IPS-18a (cell line): Measurements from ENCODE around the gene CSNK1D.

ENCODE experiments used
- H3K27ac ChIP-seq: one replicate; pipeline ENCODE4 v1.5.1; 2013; ENCODE audit warnings: low read length
- H3K27me3 ChIP-seq: one replicate; pipeline ENCODE4 v1.6.1; 2013; ENCODE audit warnings: mild to moderate bottlenecking, low read length; ENCODE audit not compliant: control insufficient read depth, insufficient read depth
- H3K36me3 ChIP-seq: one replicate; pipeline ENCODE4 v1.6.1; 2013; ENCODE audit warnings: low read depth, low read length; ENCODE audit not compliant: control insufficient read depth
- H3K4me1 ChIP-seq: one replicate; pipeline ENCODE4 v1.6.1; 2013; ENCODE audit warnings: low read depth, low read length; ENCODE audit not compliant: control insufficient read depth
- H3K4me3 ChIP-seq: one replicate; pipeline ENCODE4 v1.5.1; 2013; ENCODE audit warnings: low read length
- H3K9ac ChIP-seq: one replicate; pipeline ENCODE4 v1.6.1; 2013; ENCODE audit warnings: mild to moderate bottlenecking, low read length, moderate library complexity
- H3K9me3 ChIP-seq: one replicate; pipeline ENCODE4 v1.6.1; 2013; ENCODE audit warnings: low read depth, low read length; ENCODE audit not compliant: control insufficient read depth

The CSNK1D gene

DNA sequence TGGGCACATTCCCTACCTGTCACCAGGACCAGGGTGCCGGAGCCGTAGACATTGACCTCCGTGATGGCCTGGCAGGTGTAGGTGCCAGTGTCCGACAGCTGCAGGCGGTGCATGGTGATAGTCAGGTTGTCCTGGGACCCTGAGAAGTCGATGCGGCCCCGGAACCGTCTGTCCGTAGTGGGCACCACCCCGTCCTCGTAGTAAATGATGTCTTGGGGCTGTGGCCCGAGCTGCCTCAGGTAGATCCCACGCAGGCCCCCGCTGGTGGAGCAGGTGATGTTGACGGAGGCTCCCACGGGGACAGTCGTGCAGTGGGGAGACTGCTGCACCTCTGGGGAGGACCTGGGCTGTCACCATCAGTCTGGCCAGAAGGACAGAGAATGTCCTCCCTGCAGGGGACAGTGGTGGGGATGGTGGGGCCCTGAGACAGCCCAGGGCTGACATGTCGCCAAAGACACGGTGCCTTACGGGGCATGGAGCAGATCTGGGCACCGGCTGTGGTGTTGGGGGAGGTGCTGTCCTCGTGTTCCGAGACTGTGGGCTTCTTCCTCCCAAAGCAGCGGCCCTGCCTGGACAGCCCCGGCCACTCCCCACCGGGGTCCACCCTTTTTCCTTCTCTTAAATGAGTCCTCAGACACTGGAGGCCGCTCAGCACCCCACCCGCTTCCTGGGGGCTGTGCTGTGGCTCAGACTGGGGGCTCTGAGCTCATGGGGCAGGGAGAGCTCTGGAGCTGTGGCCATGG, 43.3 kb upstream of the CSNK1D start:
- H3K36me3 ChIP-seq = no peaks in the 10 kb centered on the region
- no peak overlapping the region for H3K9ac ChIP-seq
- no peaks in the 10 kb centered on the region for H3K4me1 ChIP-seq
- H3K9me3 ChIP-seq = no peaks in the 10 kb centered on the region
- no peak overlapping the region for H3K27ac ChIP-seq
- H3K27me3 ChIP-seq = no peaks in the 10 kb centered on the region
- no peak overlapping the region for H3K4me3 ChIP-seq

DNA sequence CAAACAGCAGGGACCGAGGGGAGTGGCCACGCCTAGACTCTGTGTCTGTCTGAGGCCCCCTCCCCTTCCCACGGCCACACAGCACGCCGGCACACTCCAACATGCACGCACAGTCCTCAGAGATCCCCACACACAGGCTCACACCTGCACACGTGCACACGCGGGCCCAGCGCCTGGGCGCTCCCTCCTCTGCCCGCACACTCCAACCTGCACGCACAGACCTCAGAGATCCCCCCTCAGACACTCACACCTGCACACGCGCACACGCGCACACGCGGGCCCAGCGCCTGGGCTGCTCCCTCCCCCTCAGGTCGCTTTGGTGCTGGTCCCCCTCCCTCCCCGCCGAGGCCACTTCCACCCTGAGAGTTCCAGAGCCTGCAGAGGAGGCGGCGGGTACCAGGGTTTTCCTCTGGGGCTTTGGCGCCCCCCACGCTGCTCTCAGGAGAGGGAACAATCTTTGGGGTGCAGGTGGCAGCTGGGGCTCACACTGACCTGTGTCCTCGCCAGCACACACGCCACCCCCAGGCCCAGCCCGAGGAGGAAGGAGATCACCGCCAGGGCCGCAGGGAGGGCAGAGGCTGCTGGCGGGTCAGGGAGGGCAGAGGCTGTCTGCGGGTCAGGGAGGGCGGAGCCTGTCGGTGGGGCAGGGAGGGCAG, 42.3 kb upstream of the CSNK1D start:
- no peaks in the 10 kb centered on the region for H3K9me3 ChIP-seq
- no peaks in the 10 kb centered on the region for H3K4me1 ChIP-seq
- H3K36me3 ChIP-seq = no peaks in the 10 kb centered on the region
- H3K27me3 ChIP-seq = no peaks in the 10 kb centered on the region
- peak overlapping the region; percentile 11 for H3K4me3 ChIP-seq
- H3K9ac ChIP-seq = no peak overlapping the region
- no peak overlapping the region for H3K27ac ChIP-seq

DNA sequence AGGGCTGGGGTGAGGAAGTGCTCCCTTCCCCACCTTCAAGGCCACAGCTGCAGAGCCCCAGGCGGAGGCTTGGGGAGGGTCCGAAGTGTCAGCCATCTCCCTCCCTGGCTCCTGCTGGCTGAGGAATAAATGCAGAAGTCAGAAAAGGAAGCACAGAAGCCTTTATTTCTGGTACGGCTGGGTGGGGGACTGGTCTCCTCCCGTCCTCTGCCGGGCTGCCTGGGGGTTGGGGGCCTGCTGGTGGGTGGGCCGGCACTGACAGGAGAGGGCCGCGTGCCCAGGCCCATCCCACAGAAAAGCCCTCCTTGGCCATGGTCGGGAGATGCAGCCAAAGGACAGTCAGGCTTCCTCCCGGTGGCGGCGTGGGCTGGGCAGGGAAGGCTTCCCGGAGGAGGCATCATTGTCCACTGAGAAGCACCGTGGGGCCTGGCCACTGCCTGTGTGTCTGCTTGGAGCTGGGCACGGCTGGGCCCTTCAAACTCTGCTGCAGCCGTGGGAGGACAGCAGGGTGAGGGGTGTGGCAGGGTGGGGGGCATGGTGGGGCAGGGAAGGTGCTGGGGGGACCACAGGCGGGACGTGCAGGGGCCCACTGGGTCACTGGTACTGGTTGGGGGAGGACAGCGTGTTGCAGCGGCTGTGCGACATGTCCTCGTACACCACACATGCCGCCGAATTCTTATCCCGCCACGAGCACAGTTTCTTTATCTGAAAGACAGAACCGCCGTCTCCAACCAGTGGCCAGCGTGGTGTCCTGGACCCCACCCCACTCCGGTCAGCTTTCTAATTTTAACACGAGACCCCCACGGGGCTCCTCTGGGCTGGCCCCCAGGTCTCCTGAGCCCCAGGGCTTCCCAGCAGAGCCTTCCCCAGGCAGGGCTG, 41.5 kb upstream of the CSNK1D start:
- H3K27ac ChIP-seq = no peak overlapping the region
- H3K36me3 ChIP-seq = no peaks in the 10 kb centered on the region
- H3K9ac ChIP-seq = no peak overlapping the region
- H3K4me3 ChIP-seq = no peak overlapping the region
- H3K9me3 ChIP-seq = no peaks in the 10 kb centered on the region
- no peaks in the 10 kb centered on the region for H3K4me1 ChIP-seq
- H3K27me3 ChIP-seq = no peaks in the 10 kb centered on the region

DNA sequence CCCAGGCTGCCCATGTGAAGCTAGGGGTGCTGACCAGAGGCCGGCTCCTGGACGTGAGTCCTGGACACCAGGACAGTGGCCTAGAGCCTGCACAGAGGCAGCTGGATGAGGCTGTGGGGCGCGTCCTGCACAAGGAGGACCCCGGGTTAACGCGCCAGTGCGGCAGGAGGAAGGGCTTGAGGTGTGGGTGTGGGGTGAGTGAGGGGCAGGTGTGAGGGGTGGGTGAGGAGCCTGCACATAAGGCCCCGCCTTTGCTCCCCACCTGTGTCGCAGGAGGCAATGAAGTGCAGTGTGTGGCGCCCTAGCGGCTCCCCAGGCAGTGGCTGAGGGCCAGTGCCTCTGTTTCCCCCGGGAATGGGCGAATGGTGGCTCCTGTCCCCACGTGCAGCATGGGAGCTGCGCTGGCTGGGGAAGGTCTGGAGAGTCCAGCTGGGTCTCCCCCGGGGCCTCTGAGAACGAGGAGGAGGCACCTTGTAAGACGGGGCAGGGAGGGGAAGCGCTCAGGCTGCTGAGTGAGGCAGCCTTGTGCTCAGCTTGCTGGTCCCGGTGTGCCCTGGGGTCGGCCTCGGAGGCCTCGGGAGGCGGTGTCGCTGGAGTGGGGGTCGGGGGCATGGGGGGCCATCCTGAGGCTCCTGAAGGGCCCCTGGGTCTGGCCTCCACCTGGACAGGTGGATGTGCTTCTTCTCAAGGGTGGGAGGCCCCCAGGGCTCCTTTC, 40.7 kb upstream of the CSNK1D start:
- Histone ChIP-seq H3K27me3 (no peaks in the 10 kb centered on the region), H3K4me1 (no peaks in the 10 kb centered on the region), H3K36me3 (no peaks in the 10 kb centered on the region), H3K27ac (no peak overlapping the region), H3K4me3 (no peak overlapping the region), H3K9me3 (no peaks in the 10 kb centered on the region), H3K9ac (no peak overlapping the region)

DNA sequence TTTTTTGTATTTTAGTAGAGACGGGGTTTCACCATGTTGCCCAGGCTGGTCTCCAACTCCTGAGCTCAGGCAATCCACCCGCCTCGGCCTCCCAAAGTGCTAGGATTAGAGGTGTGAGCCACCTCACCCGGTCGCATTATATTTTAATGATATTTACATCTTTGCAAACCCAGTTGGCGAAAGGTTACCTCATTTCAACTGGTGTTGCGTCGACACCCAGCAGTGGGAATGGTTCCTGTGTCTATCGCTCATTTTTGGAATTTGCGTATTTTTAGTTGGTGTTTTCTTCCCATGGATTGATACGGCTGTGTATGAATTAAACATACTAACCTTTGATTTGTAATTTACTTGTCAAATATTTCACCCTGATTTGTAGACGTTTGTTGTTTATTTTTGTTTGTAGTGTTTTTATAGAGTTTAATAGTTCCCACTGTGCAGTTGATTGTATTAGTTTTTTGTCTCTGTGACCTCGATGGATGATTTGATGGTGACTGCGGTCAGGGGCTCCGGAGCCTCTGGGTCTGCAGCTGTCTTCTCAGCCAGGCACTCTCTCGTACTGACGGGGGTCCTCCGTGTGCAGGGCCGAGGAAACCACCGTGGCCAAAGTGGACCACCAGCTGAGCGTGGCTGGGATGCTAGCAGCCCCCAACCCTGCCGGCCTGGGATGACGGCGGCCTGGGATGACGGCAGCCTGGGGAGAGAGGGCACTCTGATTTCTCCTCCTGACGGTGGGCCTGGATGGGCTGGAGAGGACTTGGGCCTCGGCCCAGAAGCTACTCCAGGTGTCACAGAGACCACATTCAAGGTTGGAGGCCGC, 39.9 kb upstream of the CSNK1D start:
- no peaks in the 10 kb centered on the region for H3K4me1 ChIP-seq
- H3K27me3 ChIP-seq = no peaks in the 10 kb centered on the region
- no peak overlapping the region for H3K9ac ChIP-seq
- no peaks in the 10 kb centered on the region for H3K9me3 ChIP-seq
- H3K27ac ChIP-seq = no peak overlapping the region
- no peaks in the 10 kb centered on the region for H3K36me3 ChIP-seq
- no peak overlapping the region for H3K4me3 ChIP-seq

DNA sequence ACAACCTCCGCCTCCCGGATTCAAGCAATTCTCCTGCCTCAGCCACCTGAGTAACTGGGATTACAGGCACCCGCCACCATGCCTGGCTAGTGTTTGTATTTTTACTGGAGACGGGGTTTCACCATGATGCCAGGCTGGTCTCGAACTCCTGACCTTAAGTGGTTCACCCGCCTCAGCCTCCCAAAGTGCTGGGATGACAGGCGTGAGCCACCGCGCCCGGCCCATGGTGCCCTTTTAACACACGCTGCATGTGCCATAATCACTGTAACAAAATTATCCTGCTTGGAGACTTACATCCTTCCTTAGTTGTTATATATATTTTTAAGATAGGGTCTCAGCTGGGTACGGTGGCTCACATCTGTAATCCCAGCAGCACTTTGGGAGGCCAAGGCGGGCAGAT, 38.5 kb upstream of the CSNK1D start:
- no peaks in the 10 kb centered on the region for H3K27me3 ChIP-seq
- no peaks in the 10 kb centered on the region for H3K4me1 ChIP-seq
- H3K4me3 ChIP-seq = no peak overlapping the region
- no peaks in the 10 kb centered on the region for H3K9me3 ChIP-seq
- H3K9ac ChIP-seq = no peak overlapping the region
- no peak overlapping the region for H3K27ac ChIP-seq
- H3K36me3 ChIP-seq = no peaks in the 10 kb centered on the region

DNA sequence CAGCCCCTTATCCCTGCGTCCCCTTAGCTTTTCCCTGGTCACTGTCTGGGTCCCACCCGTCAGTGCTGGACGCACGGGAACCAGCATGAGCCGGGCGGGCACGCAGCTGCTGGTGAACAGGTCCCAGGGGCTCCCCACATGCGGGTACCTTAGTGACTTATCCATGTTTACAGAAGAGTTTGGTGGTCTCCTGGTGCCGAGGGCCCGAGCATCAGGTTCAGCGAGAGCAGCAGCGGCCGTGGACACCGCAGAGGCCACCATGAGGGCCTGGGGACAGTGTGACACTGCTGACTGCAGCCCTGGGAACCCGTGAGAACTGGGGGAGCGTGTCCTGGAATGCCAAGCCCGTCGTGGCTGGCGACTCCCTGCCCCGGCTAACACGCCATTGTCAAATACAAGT, 37.4 kb upstream of the CSNK1D start:
- Histone ChIP-seq H3K4me3 (no peak overlapping the region), H3K9ac (no peak overlapping the region), H3K36me3 (no peaks in the 10 kb centered on the region), H3K27me3 (no peaks in the 10 kb centered on the region), H3K9me3 (no peaks in the 10 kb centered on the region), H3K4me1 (no peaks in the 10 kb centered on the region), H3K27ac (no peak overlapping the region)

DNA sequence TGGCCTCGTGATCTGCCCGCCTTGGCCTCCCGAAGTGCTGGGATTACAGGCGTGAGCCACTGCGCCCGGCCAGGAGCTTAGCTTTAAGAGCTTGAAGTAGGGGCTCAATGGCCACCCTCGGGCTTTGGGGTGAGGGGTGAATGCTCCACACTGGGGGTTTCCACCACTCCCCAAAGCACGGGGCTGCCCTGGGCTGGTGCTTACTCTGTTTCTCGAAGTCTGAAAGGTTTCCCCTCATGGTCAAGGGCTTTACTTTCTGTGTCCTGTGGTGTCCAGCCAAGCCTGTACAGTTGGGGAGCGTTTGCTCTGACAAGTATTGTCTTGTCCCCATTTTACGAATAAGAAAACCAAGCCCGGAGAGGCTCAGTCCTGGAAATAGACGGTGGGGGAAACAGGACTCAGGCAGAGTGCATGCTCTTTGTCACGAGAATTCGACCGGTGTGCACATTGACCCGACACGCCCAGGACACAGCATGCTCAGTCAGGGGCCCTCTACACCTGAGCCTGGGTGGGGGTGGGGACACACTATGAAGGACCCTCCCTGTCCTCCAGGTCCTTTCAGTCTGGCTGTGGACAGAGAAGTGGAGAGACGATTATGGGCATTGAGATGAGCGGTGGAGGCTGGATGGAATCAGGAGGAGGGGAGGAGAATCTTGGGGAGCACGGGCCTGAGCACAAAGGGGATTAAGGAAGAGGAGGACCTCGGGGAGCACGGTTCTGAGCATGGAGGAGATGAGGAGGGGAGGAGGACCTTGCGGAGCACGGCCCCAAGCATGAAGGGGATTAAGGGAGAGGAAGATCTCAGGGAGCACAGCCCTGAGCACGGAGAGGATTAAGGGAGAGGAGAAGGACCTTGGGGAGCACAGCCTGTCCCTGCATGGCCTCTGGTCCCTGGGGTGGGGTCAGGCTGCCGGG, 36.4 kb upstream of the CSNK1D start:
- H3K36me3 ChIP-seq = no peaks in the 10 kb centered on the region
- no peaks in the 10 kb centered on the region for H3K9me3 ChIP-seq
- no peak overlapping the region for H3K27ac ChIP-seq
- no peak overlapping the region for H3K4me3 ChIP-seq
- no peak overlapping the region for H3K9ac ChIP-seq
- no peaks in the 10 kb centered on the region for H3K27me3 ChIP-seq
- no peaks in the 10 kb centered on the region for H3K4me1 ChIP-seq

DNA sequence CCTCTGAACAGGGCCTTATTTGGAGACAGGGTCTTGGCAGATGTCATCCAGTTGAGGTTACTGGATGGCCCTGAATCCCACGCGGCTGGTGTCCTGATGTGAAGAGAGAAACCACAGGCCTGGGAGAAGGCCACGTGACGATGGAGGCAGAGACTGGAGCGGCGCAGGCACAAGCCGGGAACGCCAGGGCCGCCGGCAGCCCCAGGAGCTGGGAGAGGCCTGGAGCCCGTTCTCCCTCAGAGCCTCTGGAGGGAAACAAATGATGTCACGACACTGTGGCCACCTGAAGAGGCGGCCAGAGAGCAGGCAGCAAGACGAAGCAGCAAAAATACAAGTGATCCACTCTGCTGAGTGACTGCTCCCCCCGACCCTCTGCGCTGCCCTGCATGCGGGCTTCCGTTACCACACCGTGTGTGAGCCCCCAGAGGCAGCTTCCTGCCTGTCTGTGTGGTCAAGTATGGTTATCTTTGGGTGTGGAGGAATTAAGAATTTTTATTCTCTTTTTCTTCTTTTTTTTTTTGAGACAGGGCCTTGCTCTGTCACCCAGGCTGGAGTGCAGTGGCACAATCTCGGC, 32.3 kb upstream of the CSNK1D start:
- Histone ChIP-seq H3K4me1 (no peaks in the 10 kb centered on the region), H3K9me3 (no peaks in the 10 kb centered on the region), H3K4me3 (no peak overlapping the region), H3K36me3 (no peaks in the 10 kb centered on the region), H3K27me3 (no peaks in the 10 kb centered on the region), H3K9ac (no peak overlapping the region), H3K27ac (no peak overlapping the region)
